Placental pericyte (primary cell): ENCODE data around the gene PTPN3. TPM values are rescaled to one million over a fixed set of nuclear protein-coding genes. Genes with fewer than 3 reads are reported as not detected.

Experiments used
- small RNA-seq: library from RNA; depleted of rRNA; stranded (forward); fragments of <200 nt; gene quantifications from one replicate; pipeline ENCODE3, GENCODE V24; 2012; ENCODE audit warnings: low replicate concordance
- total RNA-seq: library from RNA; depleted of rRNA; stranded (reverse); fragments of >200 nt; gene quantifications from 2 replicates; pipeline ENCODE4 v1.2.3, GENCODE V29; 2012

The PTPN3 gene
- total RNA-seq = 0.14 and 0.22 TPM in 2 replicates

GRCh38 chr9:109498195-109499092, at the start of gene PTPN3:
Gene PTPN3, minus strand, starts transcription at chr9:109498307. Its CDS starts 34,873 bp downstream, at chr9:109463434.

Small RNA genes within 50 kb of the gene (small RNA-seq; reads per million reads assigned to genes)
- not detected for gene MIR3927

Other genes with a start within 250 kb of the PTPN3 start
- gene EPB41L4B, start 177.2 kb downstream of the PTPN3 start, total RNA-seq = 0.14 and 0.44 TPM in 2 replicates